Trophoblast cell (in vitro differentiated cells and primary cell): ENCODE measurements around the gene RNF183.

Source experiments
- DNase-seq, 2 donors: peaks; one replicate each; pipeline ENCODE4 v3.0.0-alpha.2; 2016
- H2AFZ ChIP-seq: 2 replicates; pipeline ENCODE4 v1.6.1; 2013; ENCODE audit warnings: low read length, moderate library complexity, mild to moderate bottlenecking; ENCODE audit not compliant: insufficient read depth, poor library complexity
- H2AK5ac ChIP-seq: 2 replicates; pipeline ENCODE4 v1.6.1; 2013; ENCODE audit warnings: mild to moderate bottlenecking, low read length
- H2BK120ac ChIP-seq: 2 replicates; pipeline ENCODE4 v1.6.1; 2013; ENCODE audit warnings: low read length, mild to moderate bottlenecking, moderate library complexity; ENCODE audit not compliant: insufficient read depth, poor library complexity
- H2BK12ac ChIP-seq: 2 replicates; pipeline ENCODE4 v1.6.1; 2013; ENCODE audit warnings: mild to moderate bottlenecking, low read length, moderate library complexity
- H2BK5ac ChIP-seq: 2 replicates; pipeline ENCODE4 v1.6.1; 2013; ENCODE audit warnings: low read length, low read depth, moderate library complexity, mild to moderate bottlenecking; ENCODE audit not compliant: poor library complexity
- H3K14ac ChIP-seq: 2 replicates; pipeline ENCODE4 v1.6.1; 2013; ENCODE audit warnings: mild to moderate bottlenecking, low read length
- H3K18ac ChIP-seq: 2 replicates; pipeline ENCODE4 v1.6.1; 2013; ENCODE audit warnings: mild to moderate bottlenecking, low read length
- H3K23ac ChIP-seq: 2 replicates; pipeline ENCODE4 v1.6.1; 2013; ENCODE audit warnings: low read length
- H3K27ac ChIP-seq: 2 replicates; pipeline ENCODE4 v1.5.1; 2013; ENCODE audit warnings: low read depth, mild to moderate bottlenecking, inconsistent platforms, low read length, moderate library complexity
- H3K27me3 ChIP-seq: 2 replicates; pipeline ENCODE4 v1.6.1; 2013; ENCODE audit warnings: inconsistent platforms, mild to moderate bottlenecking, low read length, moderate library complexity; ENCODE audit not compliant: insufficient read depth
- H3K36me3 ChIP-seq, 2 experiments: 1 replicate in 1 of 2; 2 replicates in 1 of 2; pipeline ENCODE4 v1.6.1; 2013; ENCODE audit warnings: low read length in 2 of 2, mild to moderate bottlenecking in 2 of 2, moderate library complexity in 1 of 2; ENCODE audit not compliant: insufficient read depth in 2 of 2, control insufficient read depth in 1 of 2
- H3K4ac ChIP-seq: 2 replicates; pipeline ENCODE4 v1.6.1; 2013; ENCODE audit warnings: low read depth, mild to moderate bottlenecking, low read length, moderate library complexity
- H3K4me1 ChIP-seq, 2 experiments: 1 replicate in 1 of 2; 2 replicates in 1 of 2; pipeline ENCODE4 v1.6.1; 2013; ENCODE audit warnings: low read length in 2 of 2, mild to moderate bottlenecking in 2 of 2, moderate library complexity in 1 of 2; ENCODE audit not compliant: insufficient read depth in 2 of 2, control insufficient read depth in 1 of 2
- H3K4me2 ChIP-seq: 2 replicates; pipeline ENCODE4 v1.6.1; 2013; ENCODE audit warnings: inconsistent platforms, mild to moderate bottlenecking, low read length, moderate library complexity
- H3K4me3 ChIP-seq: 2 replicates; pipeline ENCODE4 v1.5.1; 2013; ENCODE audit warnings: mild to moderate bottlenecking, low read depth, low read length, inconsistent platforms
- H3K79me1 ChIP-seq: one replicate; pipeline ENCODE4 v1.6.1; 2013; ENCODE audit warnings: low read length
- H3K79me2 ChIP-seq: 2 replicates; pipeline ENCODE4 v1.6.1; 2013; ENCODE audit warnings: low read length, mild to moderate bottlenecking; ENCODE audit not compliant: control insufficient read depth, insufficient read depth, poor library complexity
- H3K9ac ChIP-seq: 2 replicates; pipeline ENCODE4 v1.6.1; 2013; ENCODE audit warnings: mild to moderate bottlenecking, low read length
- H3K9me3 ChIP-seq: 2 replicates; pipeline ENCODE4 v1.6.1; 2013; ENCODE audit warnings: low read depth, mild to moderate bottlenecking, control low read depth, inconsistent platforms, low read length; ENCODE audit not compliant: insufficient read depth
- H4K12ac ChIP-seq: 2 replicates; pipeline ENCODE4 v1.6.1; 2013; ENCODE audit warnings: low read depth, mild to moderate bottlenecking, low read length, moderate library complexity
- H4K8ac ChIP-seq: 2 replicates; pipeline ENCODE4 v1.6.1; 2013; ENCODE audit warnings: low read depth, mild to moderate bottlenecking, low read length, moderate library complexity
- H4K91ac ChIP-seq: one replicate; pipeline ENCODE4 v1.6.1; 2013; ENCODE audit warnings: low read depth, mild to moderate bottlenecking, low read length, moderate library complexity
- WGBS: extraction: QIAGEN DNeasy Blood & Tissue Kit; methylation state at CpG from one replicate; pipeline ENCODE4 v1.1.7; 2013; ENCODE audit warnings: missing lambda C conversion rate; ENCODE audit not compliant: insufficient read length, insufficient coverage; ENCODE audit errors: extremely low coverage; 5-methylcytosine and 5-hydroxymethylcytosine counted together

RNF183 gene

DNA sequence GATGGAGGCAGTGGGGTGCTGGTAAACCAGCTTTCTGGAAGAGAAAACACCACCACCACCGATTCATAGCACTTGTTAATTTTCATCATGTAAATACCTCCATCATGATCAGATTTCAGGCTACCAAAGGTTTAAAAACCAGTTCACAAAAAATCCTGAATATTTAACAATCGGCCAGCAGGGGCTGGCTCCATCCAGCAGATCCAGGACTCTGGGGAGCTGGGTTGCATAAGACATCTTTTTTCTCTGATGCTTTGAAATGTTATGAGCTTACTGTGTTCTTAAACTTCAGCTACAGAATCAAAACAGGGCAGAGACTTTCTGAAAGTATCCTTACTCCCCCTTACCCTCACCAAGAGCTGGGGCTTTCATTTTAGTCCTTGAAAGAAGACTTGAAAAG lies 14.6 kb upstream of the RNF183 start:
- Histone ChIP-seq H3K14ac (no peak overlapping the region), H3K27me3 (no peaks in the 10 kb centered on the region), H3K4me2 (no peak overlapping the region), H2BK12ac (no peak overlapping the region), H3K18ac (no peak overlapping the region), H3K4ac (no peak overlapping the region), H2BK120ac (no peak overlapping the region), H3K27ac (no peak overlapping the region), H3K79me1 (no peaks in the 10 kb centered on the region), H2AK5ac (no peak overlapping the region), H3K4me3 (no peak overlapping the region), H2BK5ac (no peak overlapping the region), H4K91ac (no peak overlapping the region), H3K36me3 (no peaks in the 10 kb centered on the region), H3K4me1 (no peaks in the 10 kb centered on the region), H3K9me3 (no peaks in the 10 kb centered on the region), H4K12ac (no peak overlapping the region), H3K9ac (no peak overlapping the region), H3K23ac (no peak overlapping the region), H2AFZ (no peak overlapping the region), H4K8ac (no peak overlapping the region), H3K79me2 (no peaks in the 10 kb centered on the region)
- no CpG with 5 or more reads among the region's 2 CpGs for WGBS
- DNase-seq, result peak; percentile 31 to 72

DNA sequence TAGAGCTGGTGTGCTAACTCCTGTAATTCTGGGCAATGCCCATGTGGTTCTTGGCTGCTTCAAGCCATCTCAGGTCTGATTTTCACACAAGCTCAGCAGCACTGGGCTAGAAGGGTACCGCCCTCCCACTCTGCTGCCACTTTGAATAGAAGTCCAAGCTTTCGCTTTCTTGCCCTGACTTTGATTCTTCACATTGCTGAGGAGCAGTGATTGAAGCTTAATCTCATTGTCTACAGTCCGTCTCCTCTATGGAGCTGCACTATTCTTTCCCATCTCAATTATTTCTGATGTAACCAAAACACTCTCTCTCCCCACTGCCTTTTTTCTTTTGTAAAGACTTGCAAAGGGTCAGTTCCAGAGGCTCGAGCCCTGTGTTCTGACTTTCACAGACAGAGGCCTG lies 12.9 kb upstream of the RNF183 start:
- H2AK5ac ChIP-seq, result no peak overlapping the region
- H3K79me1 ChIP-seq, result no peaks in the 10 kb centered on the region
- H4K8ac ChIP-seq, result no peak overlapping the region
- no peaks in the 10 kb centered on the region for H3K4me1 ChIP-seq
- H2AFZ ChIP-seq, result no peak overlapping the region
- no CpG with 5 or more reads among the region's 4 CpGs for WGBS
- H3K27me3 ChIP-seq, result no peaks in the 10 kb centered on the region
- H3K9me3 ChIP-seq, result no peaks in the 10 kb centered on the region
- no peak overlapping the region for H3K27ac ChIP-seq
- H3K14ac ChIP-seq, result no peak overlapping the region
- no peaks in the 10 kb centered on the region for H3K79me2 ChIP-seq
- no peak overlapping the region for H3K9ac ChIP-seq
- no peak for DNase-seq
- no peak overlapping the region for H2BK12ac ChIP-seq
- no peak overlapping the region for H3K4me3 ChIP-seq
- no peak overlapping the region for H3K4me2 ChIP-seq
- H3K36me3 ChIP-seq, result no peaks in the 10 kb centered on the region
- H3K23ac ChIP-seq, result no peak overlapping the region
- H2BK5ac ChIP-seq, result no peak overlapping the region
- no peak overlapping the region for H4K12ac ChIP-seq
- H2BK120ac ChIP-seq, result no peak overlapping the region
- no peak overlapping the region for H3K4ac ChIP-seq
- H4K91ac ChIP-seq, result no peak overlapping the region
- H3K18ac ChIP-seq, result no peak overlapping the region

DNA sequence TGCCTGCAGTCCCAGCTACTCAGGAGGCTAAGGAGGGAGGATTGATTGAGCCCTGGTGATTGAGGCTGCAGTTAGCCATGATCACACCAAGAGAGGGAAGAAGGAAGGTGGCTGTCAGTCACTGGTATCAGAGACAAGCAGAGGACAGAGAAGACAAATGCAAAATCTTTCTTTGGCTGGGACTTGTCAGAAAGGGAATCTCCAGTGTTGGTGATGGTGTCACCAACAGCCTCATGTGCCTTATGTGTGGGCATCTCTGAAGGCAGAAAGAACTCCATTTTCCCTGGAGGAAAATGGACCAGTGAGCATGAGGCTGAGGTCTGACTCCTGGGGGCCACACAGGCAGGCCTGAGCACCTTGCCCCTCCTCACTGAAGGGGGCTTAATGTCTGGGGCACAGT lies 12.1 kb upstream of the RNF183 start:
- Histone ChIP-seq H3K36me3 (no peaks in the 10 kb centered on the region), H3K14ac (no peak overlapping the region), H3K4me2 (no peak overlapping the region), H3K18ac (no peak overlapping the region), H4K12ac (no peak overlapping the region), H2BK5ac (no peak overlapping the region), H3K4ac (no peak overlapping the region), H3K27me3 (no peaks in the 10 kb centered on the region), H2BK120ac (no peak overlapping the region), H2AK5ac (no peak overlapping the region), H3K79me1 (no peaks in the 10 kb centered on the region), H2AFZ (no peak overlapping the region), H3K23ac (no peak overlapping the region), H3K4me3 (no peak overlapping the region), H2BK12ac (no peak overlapping the region), H3K4me1 (no peaks in the 10 kb centered on the region), H4K8ac (no peak overlapping the region), H3K9ac (no peak overlapping the region), H3K27ac (no peak overlapping the region), H3K79me2 (no peaks in the 10 kb centered on the region), H3K9me3 (no peaks in the 10 kb centered on the region), H4K91ac (no peak overlapping the region)
- DNase-seq, result no peak

DNA sequence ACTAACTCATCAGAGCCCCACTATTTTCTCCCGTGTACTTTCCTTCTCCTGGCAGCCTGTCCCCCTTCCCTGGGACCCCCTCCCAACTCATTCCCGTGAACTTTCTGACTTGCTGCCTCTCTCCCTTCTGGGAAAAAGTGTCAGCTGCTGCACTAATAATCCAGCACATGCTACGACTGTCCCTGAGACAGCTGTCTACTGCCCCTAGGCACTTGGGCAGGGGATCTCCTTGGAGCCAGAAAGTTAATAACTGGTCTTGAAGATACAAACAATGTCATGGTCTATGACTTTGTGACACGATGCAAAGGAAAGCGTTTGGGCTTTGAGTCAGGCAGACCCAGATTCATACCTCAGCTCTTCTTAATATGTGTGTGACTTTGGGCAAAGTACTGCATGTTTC lies 10.1 kb upstream of the RNF183 start:
- Histone ChIP-seq H3K4me2 (no peak overlapping the region), H3K27ac (no peak overlapping the region), H2BK120ac (no peak overlapping the region), H3K36me3 (no peaks in the 10 kb centered on the region), H4K8ac (no peak overlapping the region), H3K27me3 (no peaks in the 10 kb centered on the region), H4K12ac (no peak overlapping the region), H3K79me2 (no peaks in the 10 kb centered on the region), H3K23ac (no peak overlapping the region), H2AK5ac (no peak overlapping the region), H3K79me1 (no peaks in the 10 kb centered on the region), H2BK12ac (no peak overlapping the region), H3K9me3 (no peaks in the 10 kb centered on the region), H2BK5ac (no peak overlapping the region), H4K91ac (no peak overlapping the region), H3K18ac (no peak overlapping the region), H2AFZ (no peak overlapping the region), H3K9ac (peak overlapping the region; percentile 2), H3K4ac (no peak overlapping the region), H3K4me1 (no peaks in the 10 kb centered on the region), H3K4me3 (no peak overlapping the region), H3K14ac (no peak overlapping the region)
- WGBS, result no CpG with 5 or more reads among the region's 5 CpGs
- no peak for DNase-seq

DNA sequence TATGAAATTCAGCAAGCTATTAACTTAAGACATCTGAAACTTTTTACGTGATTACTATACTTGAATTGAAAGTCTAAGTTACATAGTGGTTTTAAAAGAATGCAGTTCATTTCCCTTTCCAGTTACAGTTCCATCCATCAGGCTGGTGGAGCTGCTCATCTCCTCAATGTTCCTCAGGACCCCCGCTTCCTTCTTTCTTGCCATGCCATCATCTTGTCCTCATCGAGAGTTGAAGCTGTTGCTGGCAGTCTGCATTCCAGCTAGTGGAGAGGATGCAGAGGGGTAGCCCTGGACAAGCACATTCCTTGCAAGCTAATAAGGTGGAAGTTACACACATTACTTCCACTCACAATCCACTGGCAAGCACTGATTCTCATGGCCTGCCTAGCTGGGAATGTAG lies 8.8 kb upstream of the RNF183 start:
- Histone ChIP-seq H3K36me3 (no peaks in the 10 kb centered on the region), H3K79me2 (no peaks in the 10 kb centered on the region), H3K4ac (no peak overlapping the region), H3K79me1 (no peaks in the 10 kb centered on the region), H3K14ac (no peak overlapping the region), H3K23ac (no peak overlapping the region), H4K12ac (no peak overlapping the region), H3K9me3 (no peaks in the 10 kb centered on the region), H2AK5ac (no peak overlapping the region), H3K4me3 (no peak overlapping the region), H2BK12ac (no peak overlapping the region), H3K4me1 (no peaks in the 10 kb centered on the region), H3K4me2 (no peak overlapping the region), H3K27ac (no peak overlapping the region), H2AFZ (no peak overlapping the region), H3K18ac (no peak overlapping the region), H2BK5ac (no peak overlapping the region), H2BK120ac (no peak overlapping the region), H4K8ac (no peak overlapping the region), H3K27me3 (no peaks in the 10 kb centered on the region), H3K9ac (no peak overlapping the region), H4K91ac (no peak overlapping the region)
- no peak for DNase-seq
- no CpG with 5 or more reads among the region's 3 CpGs for WGBS
